Brain microvascular endothelial cell (primary cell): ENCODE measurements around the gene SMTNL1.

Experiments used
- DNase-seq: peaks from one replicate; pipeline ENCODE4 v3.0.0-alpha.2; 2020
- H3K27ac ChIP-seq: fragments of 250-450 bp; sonication (Bioruptor Pico); 2 replicates; pipeline ENCODE4 v1.5.1; 2020; ENCODE audit warnings: mild to moderate bottlenecking, moderate library complexity
- H3K27me3 ChIP-seq: fragments of 250-450 bp; sonication (Bioruptor Pico); replicated peaks from 2 replicates; pipeline ENCODE4 v1.5.1; 2020; ENCODE audit warnings: mild to moderate bottlenecking
- H3K36me3 ChIP-seq: fragments of 250-450 bp; sonication (Bioruptor Pico); replicated peaks from 2 replicates; pipeline ENCODE4 v1.5.1; 2020; ENCODE audit warnings: mild to moderate bottlenecking
- H3K4me3 ChIP-seq: 2 replicates; pipeline ENCODE4 v1.5.1; 2011; ENCODE audit warnings: low read depth, mild to moderate bottlenecking, control low read depth, low read length, moderate library complexity
- CTCF ChIP-seq: IDR thresholded peaks from 2 replicates; pipeline ENCODE4 v1.5.1; 2011; ENCODE audit warnings: low read depth, mild to moderate bottlenecking, moderate library complexity, low read length, control low read depth, inconsistent platforms; ENCODE audit errors: missing control alignments
- in situ Hi-C: cut with HindIII; loops from 2 replicates; pipeline ENCODE4 v1.10.0; 2017; ENCODE audit warnings: low sequenced_read_pairs, low pct_ligation_motif_present

The SMTNL1 gene

DNA sequence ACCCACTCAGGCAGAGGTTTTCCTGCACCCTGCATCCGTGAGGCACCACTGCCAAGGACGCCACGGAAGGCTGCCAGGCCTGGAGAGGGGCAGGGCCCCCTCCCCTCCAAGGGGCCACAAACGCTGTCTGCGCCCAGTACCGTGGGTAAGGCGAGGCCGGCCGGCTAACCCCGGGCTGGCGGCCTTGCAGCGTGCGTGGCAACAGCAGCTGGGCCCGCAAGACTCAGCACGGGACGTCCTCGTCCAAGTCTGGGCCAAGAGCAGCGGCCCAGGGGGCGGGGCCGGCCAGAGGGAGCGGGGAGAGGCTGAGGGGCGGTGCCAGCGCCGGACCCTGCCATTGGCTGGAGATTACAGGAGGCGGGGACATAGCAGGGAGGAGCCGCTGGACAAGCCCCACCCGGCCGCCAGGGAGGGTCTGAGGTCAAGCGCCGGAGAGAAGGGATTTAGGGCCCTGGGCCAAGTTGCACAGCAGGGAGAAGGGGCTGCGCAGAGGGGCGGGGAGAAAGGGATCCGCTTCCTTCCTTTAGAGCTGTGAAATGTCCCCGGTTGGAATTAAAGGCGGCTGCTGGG, 37.9 kb upstream of the SMTNL1 start:
- no peaks in the 10 kb centered on the region for H3K27me3 ChIP-seq
- H3K4me3 ChIP-seq = peak overlapping the region; percentile 47
- peak; percentile 11 for TF ChIP-seq CTCF
- DNase-seq = peak; percentile 84
- in situ Hi-C loops = no loop called here
- H3K27ac ChIP-seq = peak overlapping the region; percentile 49
- H3K36me3 ChIP-seq = no peaks in the 10 kb centered on the region

DNA sequence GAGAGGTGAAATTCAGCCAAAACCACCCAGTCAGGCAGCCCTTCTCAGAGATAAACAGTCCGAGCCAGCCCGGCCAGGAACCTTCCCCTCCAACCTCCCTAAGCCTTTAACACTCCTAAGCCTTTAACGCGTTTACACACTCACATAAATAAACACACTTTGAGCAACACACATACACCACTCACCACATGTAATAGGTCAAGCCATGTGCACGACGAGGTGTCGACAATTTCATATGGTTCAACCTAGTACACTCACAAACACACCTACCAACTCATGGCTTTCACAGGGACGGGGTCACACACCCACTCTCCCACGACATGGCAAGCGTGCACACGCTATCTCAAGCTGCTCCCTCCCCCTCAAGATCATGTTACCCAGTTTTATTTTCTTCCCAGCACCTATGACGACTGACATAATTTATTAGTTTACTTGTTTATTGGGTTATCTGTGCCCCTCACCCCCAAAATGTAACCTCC, 37.4 kb upstream of the SMTNL1 start:
- Histone ChIP-seq H3K4me3 (peak overlapping the region; percentile 41), H3K27me3 (no peaks in the 10 kb centered on the region), H3K36me3 (no peaks in the 10 kb centered on the region), H3K27ac (no peak overlapping the region)
- no peak for DNase-seq
- TF ChIP-seq CTCF = no peak
- in situ Hi-C loops = no loop called here

GRCh38 chr11:57500515-57500914, 36.9 kb upstream of the SMTNL1 start:
- in situ Hi-C loops = no loop called here
- no peak for TF ChIP-seq CTCF
- Histone ChIP-seq H3K4me3 (no peak overlapping the region), H3K27me3 (no peaks in the 10 kb centered on the region), H3K27ac (no peak overlapping the region), H3K36me3 (no peaks in the 10 kb centered on the region)
- no peak for DNase-seq

DNA sequence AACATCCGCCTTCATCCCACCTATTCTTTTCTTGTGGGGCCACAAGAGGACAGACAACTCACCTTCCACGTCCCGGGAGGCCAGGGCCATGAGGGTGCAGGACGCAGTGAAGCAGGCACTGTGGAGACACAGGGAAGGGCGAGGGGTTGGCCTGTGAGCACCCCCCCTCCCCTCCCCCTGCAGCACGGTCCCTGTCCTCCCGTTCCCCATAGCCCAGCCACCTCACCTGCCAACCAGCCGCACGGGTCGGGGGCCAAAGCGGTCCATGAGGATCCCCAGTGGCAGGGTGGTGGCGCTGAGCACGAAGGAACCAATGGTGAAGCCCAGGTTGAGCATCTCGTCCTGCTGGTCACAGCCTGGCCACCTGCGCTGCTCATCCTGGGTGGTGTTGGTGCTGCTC, 36.5 kb upstream of the SMTNL1 start:
- Histone ChIP-seq H3K27ac (no peak overlapping the region), H3K27me3 (no peaks in the 10 kb centered on the region), H3K4me3 (no peak overlapping the region), H3K36me3 (no peaks in the 10 kb centered on the region)
- in situ Hi-C loops = no loop called here
- no peak for DNase-seq
- TF ChIP-seq CTCF = no peak

DNA sequence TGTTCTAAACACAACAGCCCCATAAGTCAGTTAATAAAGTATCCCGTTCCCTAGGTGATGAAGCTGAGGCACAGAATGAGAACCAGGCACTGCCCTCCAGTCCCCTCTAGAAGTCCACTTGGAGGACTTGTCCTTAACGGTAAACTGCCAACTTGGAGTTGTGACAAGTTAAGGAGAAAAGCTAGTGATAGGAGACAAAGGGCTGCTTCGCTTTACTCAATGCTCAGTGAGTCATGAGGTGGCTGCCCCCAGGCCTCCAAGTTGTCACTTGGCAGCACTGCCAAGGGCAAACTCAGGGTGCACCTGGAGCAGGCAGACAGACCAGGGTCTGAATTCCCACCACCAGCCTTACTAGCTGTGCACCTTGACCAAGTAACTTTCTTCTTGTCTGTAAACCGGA, 35.4 kb upstream of the SMTNL1 start:
- Histone ChIP-seq H3K27ac (no peak overlapping the region), H3K27me3 (no peaks in the 10 kb centered on the region), H3K4me3 (no peak overlapping the region), H3K36me3 (no peaks in the 10 kb centered on the region)
- no peak for DNase-seq
- no peak for TF ChIP-seq CTCF
- in situ Hi-C loops = no loop called here

- Histone ChIP-seq H3K4me3 (no peak overlapping the region), H3K27ac (no peak overlapping the region), H3K27me3 (no peaks in the 10 kb centered on the region), H3K36me3 (no peaks in the 10 kb centered on the region)
- TF ChIP-seq CTCF = no peak
- in situ Hi-C loops = no loop called here
- DNase-seq = no peak
These were observed 35.0 kb upstream of the SMTNL1 start for GRCh38 chr11:57502376-57502775.
